ENCODE data around the gene NACA2. TPM values are rescaled to one million over a fixed set of nuclear protein-coding genes. Genes with fewer than 3 reads are reported as not detected.

NACA2 gene
- polyA plus RNA-seq, 1 donor (not counting 4 experiments of a cell fraction or from before 2014, with no cell fraction given) = 0.79 TPM

DNA sequence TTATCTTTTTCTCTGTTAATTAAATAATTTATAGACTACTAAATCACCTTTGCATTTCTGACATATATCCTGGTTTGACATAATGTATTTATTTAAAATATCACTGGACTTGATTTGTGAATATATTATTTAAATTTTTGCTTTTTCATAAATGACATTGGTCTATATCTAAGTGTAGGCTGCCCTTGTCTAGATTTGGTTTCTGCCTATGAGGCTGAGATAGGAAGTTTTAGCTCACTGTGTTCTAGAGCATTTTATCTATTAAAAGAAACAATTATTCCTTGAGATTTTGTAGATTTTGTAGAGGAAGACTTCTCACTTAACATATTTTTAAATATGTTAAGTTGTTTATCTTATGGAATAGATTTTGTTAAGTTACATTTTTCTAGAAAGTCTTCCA lies 43.9 kb downstream of the NACA2 start:
- DNase-seq (ENCODE audit: low read depth, low spot score) (no peak), FAIRE-seq (no peak)
- no peaks in the 10 kb centered on the region for H3K9me3 ChIP-seq (ENCODE audit: control insufficient read depth, low read depth, low read length)
- H4K20me1 ChIP-seq (ENCODE audit: control insufficient read depth, extremely low read depth, insufficient read depth, low read length) = no peaks in the 10 kb centered on the region
- H2AFZ ChIP-seq (ENCODE audit: control insufficient read depth, low read length) = no peak overlapping the region
- no peaks in the 10 kb centered on the region for H3K9me1 ChIP-seq (ENCODE audit: control insufficient read depth, extremely low read depth, insufficient read depth, low read length)
- dilution Hi-C loops (cut with MboI; ENCODE audit: extremely low pct_ligation_motif_present, low sequenced_read_pairs) = no loop called here
- no peak overlapping the region for H3K4me3 ChIP-seq (ENCODE audit: control insufficient read depth in 2 of 3, extremely low read depth in 1 of 3, insufficient read depth in 2 of 3, low read depth in 1 of 3, low read length in 3 of 3)
- no peak overlapping the region for H3K9ac ChIP-seq (ENCODE audit: control insufficient read depth, extremely low read depth, insufficient read depth, low read length)
- no peaks in the 10 kb centered on the region for H3K79me2 ChIP-seq (ENCODE audit: control insufficient read depth, insufficient read depth, low read length)
- no peaks in the 10 kb centered on the region for H3K4me1 ChIP-seq (ENCODE audit: control insufficient read depth, extremely low read depth, insufficient read depth, low read length)
- no peak overlapping the region for H3K27ac ChIP-seq (ENCODE audit: control insufficient read depth, insufficient read depth, low read length)
- no peak overlapping the region for H3K4me2 ChIP-seq (ENCODE audit: control insufficient read depth, extremely low read depth, insufficient read depth, low read depth, low read length)
- no peaks in the 10 kb centered on the region for H3K36me3 ChIP-seq (ENCODE audit: control insufficient read depth in 2 of 2, extremely low read depth in 1 of 2, insufficient read depth in 2 of 2, low read length in 2 of 2)
- no peak for TF ChIP-seq EZH2 (IDR thresholded peaks at IDR 0.05; ENCODE audit: low read length)
- TF ChIP-seq CTCF (optimal IDR thresholded peaks at IDR 0.05 in 1 of 3, IDR thresholded peaks at IDR 0.05 in 1 of 3, conservative IDR thresholded peaks at IDR 0.05 in 1 of 3; ENCODE audit: extremely low read depth in 1 of 3, insufficient read depth in 2 of 3, low read length in 3 of 3) = no peak
- H3K27me3 ChIP-seq (ENCODE audit: control insufficient read depth, extremely low read depth, insufficient read depth, low read length) = peaks cover 4% of the 10 kb centered on the region

- Histone ChIP-seq H2AFZ (ENCODE audit: control insufficient read depth, low read length) (no peak overlapping the region), H3K9me3 (ENCODE audit: control insufficient read depth, low read depth, low read length) (no peaks in the 10 kb centered on the region), H3K79me2 (ENCODE audit: control insufficient read depth, insufficient read depth, low read length) (no peaks in the 10 kb centered on the region), H3K9ac (ENCODE audit: control insufficient read depth, extremely low read depth, insufficient read depth, low read length) (no peak overlapping the region), H3K4me2 (ENCODE audit: control insufficient read depth, extremely low read depth, insufficient read depth, low read depth, low read length) (no peak overlapping the region), H3K36me3 (ENCODE audit: control insufficient read depth in 2 of 2, extremely low read depth in 1 of 2, insufficient read depth in 2 of 2, low read length in 2 of 2) (no peaks in the 10 kb centered on the region), H4K20me1 (ENCODE audit: control insufficient read depth, extremely low read depth, insufficient read depth, low read length) (no peaks in the 10 kb centered on the region), H3K4me1 (ENCODE audit: control insufficient read depth, extremely low read depth, insufficient read depth, low read length) (no peaks in the 10 kb centered on the region), H3K9me1 (ENCODE audit: control insufficient read depth, extremely low read depth, insufficient read depth, low read length) (no peaks in the 10 kb centered on the region), H3K4me3 (ENCODE audit: control insufficient read depth in 2 of 3, extremely low read depth in 1 of 3, insufficient read depth in 2 of 3, low read depth in 1 of 3, low read length in 3 of 3) (no peak overlapping the region), H3K27ac (ENCODE audit: control insufficient read depth, insufficient read depth, low read length) (no peak overlapping the region), H3K27me3 (ENCODE audit: control insufficient read depth, extremely low read depth, insufficient read depth, low read length) (peaks cover 4% of the 10 kb centered on the region)
- FAIRE-seq = no peak
- dilution Hi-C loops (cut with MboI; ENCODE audit: extremely low pct_ligation_motif_present, low sequenced_read_pairs) = no loop called here
- no peak for DNase-seq (ENCODE audit: low read depth, low spot score)
- TF ChIP-seq CTCF (optimal IDR thresholded peaks at IDR 0.05 in 1 of 3, IDR thresholded peaks at IDR 0.05 in 1 of 3, conservative IDR thresholded peaks at IDR 0.05 in 1 of 3; ENCODE audit: extremely low read depth in 1 of 3, insufficient read depth in 2 of 3, low read length in 3 of 3) (no peak), EZH2 (IDR thresholded peaks at IDR 0.05; ENCODE audit: low read length) (no peak)
These were observed 45.6 kb downstream of the NACA2 start for GRCh38 chr17:61545335-61545938.

Data from keratinocyte (primary cell).